ENCODE measurements around the gene GIMAP5.

GIMAP5 gene

DNA sequence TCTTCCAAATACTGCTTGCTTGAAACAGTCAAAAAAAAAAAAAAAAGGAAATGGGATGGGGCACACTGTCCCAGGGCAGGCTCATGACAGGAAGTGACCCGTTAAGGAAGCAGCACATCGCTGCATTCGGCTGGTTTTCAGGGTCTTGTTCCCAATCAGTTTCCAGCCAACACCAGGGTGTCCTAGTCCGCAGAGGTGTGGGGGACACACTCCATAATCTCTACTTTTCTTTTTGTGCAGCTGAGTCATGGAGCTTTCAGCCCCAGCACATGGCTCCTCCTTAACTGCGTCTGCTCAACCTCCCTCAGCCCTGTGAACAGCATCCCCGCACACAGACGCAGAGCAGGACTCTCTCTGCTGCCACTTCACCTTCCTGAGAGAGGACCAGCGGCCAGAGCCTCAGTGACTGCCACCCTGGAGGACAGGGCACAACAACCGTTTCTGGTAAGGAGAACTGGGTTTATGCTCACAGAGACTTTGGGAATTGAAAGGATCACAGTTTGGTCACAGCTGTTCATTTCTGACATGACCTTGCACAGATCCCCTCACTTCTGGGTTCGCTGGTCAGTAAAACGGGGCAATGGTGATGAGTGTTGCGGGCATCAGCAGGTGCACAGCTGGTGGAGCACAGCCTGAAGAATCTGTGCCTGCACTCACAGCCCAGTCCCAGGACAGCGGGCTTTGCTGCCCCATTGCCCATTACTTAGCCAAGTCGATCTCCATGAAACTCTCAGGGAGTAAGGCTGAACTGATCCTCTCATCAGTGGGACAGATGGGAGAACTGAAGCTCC is at the start of gene GIMAP5:
TSS of gene GIMAP5 (plus strand) at position 154 of the 791 bp plus-strand sequence. CDS start 3,467 bp downstream, outside the sequence.
- no peak for DNase-seq (ENCODE audit: low spot score)

DNA sequence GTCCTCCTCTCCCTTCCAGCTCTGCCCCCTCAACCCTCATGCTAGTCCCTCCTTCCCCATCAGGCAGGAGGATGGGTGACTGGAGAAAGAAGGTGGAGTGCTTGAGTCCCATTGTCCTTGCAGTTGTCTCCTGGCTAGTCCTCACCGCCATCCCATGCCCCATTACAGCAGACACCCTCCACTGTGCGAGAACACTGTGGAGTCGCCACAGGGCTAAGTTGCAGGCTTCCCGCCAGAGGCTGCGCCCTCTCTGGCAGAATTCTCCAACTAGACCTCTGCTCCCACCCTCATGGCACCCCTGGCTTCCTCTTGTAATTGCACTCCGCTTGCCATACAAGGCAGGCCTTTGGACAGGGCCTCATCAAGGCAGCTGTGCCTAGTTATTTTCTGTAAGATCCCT is 48.6 kb upstream of the GIMAP5 start:
- DNase-seq (ENCODE audit: low spot score), result no peak

- no peak for DNase-seq (ENCODE audit: low spot score)
Measured at GRCh38 chr7:150695654-150696053, 41.6 kb upstream of the GIMAP5 start.

DNA sequence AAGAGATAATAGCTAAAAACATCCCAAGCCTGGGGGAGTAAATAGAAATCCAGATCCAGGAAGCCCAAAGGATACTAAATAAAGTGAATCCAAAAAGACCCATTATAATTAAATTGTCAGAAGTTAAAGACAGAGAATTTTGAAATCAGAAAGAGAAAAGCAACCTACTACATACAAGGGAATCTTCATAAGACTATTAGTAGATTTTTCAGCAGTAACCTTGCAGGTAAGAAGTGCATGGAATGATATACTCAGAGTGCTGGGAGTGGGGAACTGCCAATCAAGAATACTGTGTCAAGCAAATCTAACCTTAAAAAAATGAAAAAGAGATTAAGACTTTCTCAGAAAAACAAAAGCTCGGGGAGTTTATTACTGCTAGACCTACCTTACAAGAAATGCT is 34.0 kb upstream of the GIMAP5 start:
- no peak for DNase-seq (ENCODE audit: low spot score)

GRCh38 chr7:150715293-150715692 is 21.9 kb upstream of the GIMAP5 start:
- no peak for DNase-seq (ENCODE audit: low spot score)

DNA sequence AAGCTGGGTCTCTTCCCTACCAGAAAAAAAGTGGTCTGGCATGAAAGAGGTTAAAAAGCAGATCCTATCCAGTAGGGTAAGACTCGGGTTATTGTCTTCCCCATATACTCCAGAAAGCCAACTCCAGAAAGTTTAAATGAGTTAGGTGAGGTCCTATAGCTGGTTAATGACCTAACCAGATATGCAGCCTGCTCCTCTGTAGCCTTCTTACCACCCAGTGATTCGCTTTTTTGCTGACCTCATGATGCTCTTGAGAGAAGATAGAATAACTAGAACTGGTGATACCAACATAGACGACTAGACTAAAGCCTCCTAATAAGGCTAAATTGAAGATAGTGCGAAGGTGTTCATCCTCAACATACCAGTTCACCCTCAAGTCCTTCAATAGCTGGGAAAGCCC is 21.5 kb upstream of the GIMAP5 start:
- DNase-seq (ENCODE audit: low spot score), result no peak

- DNase-seq (ENCODE audit: low spot score), result no peak
Measured at GRCh38 chr7:150716368-150716767, 20.9 kb upstream of the GIMAP5 start, which contains the start of gene GIMAP1. TSS of gene GIMAP1 (plus strand) at chr7:150716613. CDS start at chr7:150719048, 2,435 bp downstream.

DNA sequence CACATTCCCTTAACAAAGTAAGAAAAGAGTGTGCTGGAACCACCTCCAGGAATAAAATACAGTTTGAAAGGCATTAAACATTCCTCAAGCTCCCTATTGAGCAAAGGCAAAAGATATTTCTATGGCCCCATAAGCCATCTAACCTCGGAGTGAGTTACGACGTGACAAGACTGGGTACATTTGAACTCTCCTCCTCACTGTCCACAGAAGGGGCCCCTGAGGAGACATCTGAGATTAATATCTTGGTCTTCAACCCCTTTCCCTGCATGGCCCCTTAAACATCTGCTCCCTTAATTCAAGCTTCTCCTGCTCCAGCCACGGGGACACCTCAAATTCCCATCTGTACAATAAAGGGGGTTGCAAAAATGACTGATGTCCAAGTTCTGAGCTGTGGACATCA is 20.3 kb upstream of the GIMAP5 start:
- no peak for DNase-seq (ENCODE audit: low spot score)

DNA sequence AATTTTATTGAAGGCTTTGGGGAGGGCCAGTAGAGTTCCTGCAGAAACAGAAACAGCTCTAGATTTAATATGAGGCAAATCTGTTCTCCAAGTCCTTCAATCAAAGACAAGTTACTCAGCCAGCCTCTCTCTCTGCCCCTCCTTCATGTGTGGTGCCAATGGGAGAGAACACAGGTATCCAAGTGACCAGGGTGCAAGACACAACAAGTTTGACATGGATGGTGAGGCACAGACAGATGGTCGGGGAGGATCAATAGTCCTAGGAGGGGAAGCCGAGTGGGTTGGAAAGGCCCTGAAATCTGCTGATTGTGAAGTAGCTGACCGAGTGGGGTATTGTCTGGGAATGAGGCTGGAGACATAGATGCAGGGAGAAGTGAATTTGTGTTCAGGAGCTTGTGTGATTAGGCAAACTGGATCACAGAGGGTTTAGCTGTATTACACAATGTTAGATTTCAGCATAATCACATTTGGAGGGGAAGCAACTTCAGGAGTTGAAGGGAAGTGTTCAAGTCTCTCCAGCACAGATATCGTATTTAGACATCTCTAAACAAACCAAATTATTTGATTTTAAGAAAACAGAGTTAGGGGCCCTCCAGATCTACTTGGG is 19.3 kb upstream of the GIMAP5 start:
- no peak for DNase-seq (ENCODE audit: low spot score)

GRCh38 chr7:150719436-150719835 is 17.8 kb upstream of the GIMAP5 start:
- DNase-seq (ENCODE audit: low spot score), result no peak

DNA sequence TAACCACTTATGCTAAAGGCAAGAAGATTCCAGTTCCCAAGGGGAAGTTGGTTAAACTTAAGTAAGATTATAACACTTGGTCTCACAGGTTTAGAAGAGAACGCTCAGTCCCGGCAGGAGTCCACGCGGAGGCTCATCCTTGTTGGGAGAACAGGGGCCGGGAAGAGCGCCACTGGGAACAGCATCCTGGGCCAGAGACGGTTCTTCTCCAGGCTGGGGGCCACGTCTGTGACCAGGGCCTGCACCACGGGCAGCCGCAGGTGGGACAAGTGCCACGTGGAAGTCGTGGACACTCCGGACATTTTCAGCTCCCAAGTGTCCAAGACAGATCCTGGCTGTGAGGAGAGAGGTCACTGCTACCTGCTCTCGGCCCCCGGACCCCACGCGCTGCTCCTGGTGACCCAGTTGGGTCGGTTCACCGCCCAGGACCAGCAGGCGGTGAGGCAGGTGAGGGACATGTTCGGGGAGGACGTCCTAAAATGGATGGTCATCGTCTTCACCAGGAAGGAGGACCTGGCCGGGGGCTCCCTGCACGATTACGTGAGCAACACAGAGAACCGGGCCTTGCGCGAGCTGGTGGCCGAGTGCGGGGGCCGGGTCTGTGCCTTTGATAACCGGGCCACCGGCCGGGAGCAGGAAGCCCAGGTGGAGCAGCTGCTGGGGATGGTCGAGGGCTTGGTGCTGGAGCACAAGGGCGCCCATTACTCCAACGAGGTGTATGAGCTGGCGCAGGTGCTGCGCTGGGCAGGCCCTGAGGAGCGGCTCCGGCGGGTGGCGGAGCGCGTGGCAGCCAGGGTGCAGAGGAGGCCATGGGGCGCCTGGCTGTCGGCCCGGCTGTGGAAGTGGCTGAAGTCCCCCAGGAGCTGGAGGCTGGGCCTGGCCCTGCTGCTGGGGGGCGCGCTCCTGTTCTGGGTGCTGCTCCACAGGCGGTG is 17.0 kb upstream of the GIMAP5 start:
- no peak for DNase-seq (ENCODE audit: low spot score)

- DNase-seq (ENCODE audit: low spot score), result no peak
Measured at GRCh38 chr7:150721970-150722373, 15.2 kb upstream of the GIMAP5 start.

DNA sequence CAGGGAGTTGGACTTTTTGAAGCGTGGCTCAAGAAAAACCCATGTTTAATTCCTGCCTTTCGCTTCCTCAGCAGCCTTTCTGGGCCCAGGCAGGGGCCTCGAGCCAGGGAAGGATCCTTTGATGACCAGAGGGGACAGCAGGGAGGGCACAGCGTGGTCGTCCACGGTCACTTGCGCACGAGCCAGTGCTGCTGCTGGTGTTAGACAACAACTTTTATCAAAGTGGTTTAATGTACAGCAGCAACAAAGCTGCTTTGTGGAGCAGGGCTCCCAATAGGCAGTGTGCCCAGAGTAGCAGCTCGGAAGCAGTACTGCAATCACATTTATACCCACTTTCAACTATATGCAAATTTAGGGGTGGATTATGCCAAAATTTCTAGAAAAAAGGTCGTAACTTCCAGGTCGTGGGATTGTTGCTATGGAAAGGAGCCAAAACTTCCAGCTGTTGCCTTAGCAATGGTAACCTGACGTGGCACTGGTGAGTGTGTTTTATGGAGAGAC is 14.7 kb upstream of the GIMAP5 start:
- DNase-seq (ENCODE audit: low spot score), result no peak

DNA sequence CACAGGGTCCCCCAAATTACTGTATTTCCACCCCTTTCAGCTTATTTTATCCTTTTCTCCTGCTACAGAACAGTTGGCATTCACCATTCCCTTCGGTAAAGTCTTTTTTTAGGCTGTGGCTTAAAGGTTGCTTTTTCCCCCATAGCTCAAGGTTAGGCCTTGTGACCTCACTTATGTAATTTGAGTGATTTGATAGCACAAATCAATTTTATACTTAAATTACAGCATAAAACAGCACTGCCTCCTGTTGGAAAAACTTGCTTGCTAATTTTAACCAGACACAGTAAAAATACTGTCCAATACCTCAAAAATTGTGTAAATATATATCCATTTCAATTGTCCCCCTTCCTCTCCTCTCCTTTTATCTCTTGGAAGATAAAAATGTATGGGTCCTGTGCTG is 13.8 kb upstream of the GIMAP5 start:
- DNase-seq (ENCODE audit: low spot score), result no peak

DNA sequence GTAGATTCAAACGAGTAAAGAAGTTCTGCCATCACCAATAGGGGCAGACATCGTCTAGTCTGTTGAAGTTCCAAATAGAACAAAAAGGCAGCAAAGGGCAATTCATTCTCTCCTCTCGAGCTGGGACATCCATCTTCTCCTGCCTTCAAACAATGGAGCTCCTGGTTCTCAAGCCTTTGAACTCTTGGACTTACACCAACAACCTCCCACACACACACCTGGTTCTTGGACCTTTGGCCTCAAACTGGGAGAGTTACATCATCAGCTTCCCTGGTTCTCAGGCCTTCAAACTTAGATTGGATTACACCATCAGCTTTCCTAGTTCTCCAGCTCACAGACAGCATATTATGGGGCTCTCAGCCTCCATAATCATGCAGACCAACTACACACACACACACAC is 9.8 kb upstream of the GIMAP5 start:
- DNase-seq (ENCODE audit: low spot score), result no peak

DNA sequence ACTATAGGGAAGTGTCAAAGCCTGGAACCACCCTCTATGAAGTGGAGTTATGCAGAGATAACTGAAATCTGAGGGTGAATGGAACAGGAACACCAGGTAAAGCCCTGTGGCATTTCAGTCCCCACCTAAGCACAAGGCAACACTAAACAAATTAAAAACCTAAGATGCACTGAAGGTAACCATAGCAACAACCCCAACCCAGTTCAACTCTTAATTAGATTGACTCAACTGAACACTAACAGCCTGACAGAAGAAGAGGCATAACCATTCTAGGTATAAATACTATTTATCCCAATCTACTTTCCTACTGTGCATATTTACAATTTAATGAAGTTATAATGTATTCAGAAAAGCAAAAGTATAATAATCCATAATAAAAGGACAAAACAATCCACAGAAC is 9.2 kb upstream of the GIMAP5 start:
- DNase-seq (ENCODE audit: low spot score), result no peak

DNA sequence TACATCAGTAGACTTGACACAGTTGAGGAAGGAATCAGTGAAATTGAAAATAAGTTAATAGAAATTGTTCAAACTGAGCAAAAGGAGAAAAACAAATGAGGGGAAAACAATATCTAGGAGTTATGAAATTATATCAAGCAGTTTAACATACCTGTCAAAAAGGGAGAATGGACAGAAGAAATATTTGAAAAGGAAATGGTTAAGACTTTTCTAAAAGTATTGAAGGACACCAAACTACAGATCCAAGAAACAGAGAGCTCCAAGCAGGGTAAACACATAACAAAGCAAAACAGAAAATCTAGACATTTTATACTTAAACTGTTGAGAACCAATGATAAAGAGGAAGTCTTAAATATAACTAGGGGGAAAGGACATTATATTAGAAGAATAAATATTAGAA is 8.6 kb upstream of the GIMAP5 start:
- DNase-seq (ENCODE audit: low spot score), result no peak

- DNase-seq (ENCODE audit: low spot score), result no peak
Measured at GRCh38 chr7:150731916-150732315, 5.3 kb upstream of the GIMAP5 start.

DNA sequence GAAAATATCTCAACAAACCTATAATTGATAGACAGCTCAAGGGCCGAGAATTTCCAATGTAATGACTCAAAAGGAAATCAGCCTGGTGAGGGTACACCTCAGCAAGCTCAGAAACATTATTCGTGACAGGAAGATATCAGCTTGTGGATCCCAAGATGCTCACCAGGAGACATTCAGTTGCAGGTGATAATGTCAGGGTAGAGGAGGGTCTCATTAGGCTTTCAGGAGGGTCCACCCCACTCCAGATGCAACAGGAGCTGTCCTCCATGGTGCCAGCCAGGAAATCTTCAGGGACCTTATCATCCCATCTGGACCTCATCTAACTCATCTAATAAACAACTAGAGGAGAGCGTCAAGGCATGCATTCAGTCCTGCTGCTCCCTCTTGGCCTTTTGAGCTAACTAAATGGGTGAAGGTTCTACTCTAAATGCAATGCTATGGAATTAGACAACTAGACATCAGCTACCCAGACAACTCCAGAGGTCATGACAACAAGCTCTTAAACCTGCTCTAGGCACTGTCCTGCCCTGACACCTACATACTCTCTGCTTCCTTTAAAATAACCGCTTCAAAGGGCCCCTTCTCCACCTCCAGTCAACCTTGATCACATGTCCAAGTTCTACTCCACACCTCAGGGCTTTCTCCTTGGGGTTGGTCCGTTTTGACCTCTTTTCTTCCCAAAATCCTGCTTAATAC is 4.3 kb upstream of the GIMAP5 start:
- no peak for DNase-seq (ENCODE audit: low spot score)

DNA sequence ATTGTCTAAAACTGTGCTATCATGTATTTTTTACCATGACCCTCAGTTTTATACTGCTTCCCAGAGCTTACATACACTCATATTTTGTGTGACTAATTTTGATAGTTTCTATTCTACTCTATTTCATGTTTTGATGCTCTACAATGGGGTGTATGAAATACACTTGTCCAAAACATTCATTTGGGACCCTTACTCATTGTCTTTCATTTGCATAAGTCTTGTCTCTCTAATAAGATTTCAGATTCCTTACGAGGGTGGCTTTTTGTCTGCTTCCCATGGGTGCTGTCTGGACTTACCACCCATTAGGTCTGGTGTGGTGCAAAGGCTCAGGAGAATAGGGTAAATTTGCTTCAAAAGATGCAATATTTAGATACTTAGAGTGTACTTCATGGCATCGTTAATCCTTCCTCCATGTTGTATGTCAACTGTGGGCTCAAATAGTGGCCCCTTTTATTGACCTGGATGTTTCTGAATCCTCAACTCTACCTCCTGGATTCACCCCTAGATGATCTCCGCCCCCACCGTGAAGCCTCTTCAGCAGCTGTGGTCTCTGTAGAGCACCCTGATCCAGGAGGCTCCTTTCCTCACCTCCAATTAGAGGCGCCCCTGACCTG is 3.6 kb upstream of the GIMAP5 start:
- no peak for DNase-seq (ENCODE audit: low spot score)

GRCh38 chr7:150734254-150734653 is 3.0 kb upstream of the GIMAP5 start:
- DNase-seq (ENCODE audit: low spot score), result no peak

All from putamen (tissue), 1 donor.